ENCODE data around the gene ABCD3. TPM values are rescaled to one million over a fixed set of nuclear protein-coding genes. Genes with fewer than 3 reads are reported as not detected.
A peak's percentile ranks its signal among the peaks of the same experiment; 100 is the strongest.

ABCD3 gene
- 6.5 and 8.7 TPM in 2 replicates for polyA plus RNA-seq (2012; rRNA removed)
- 11.1 and 12.5 TPM in 2 replicates for polyA plus RNA-seq (2012; cell fraction: cytosol; rRNA removed)
- 5.2 and 14.4 TPM in 2 replicates for polyA plus RNA-seq (2012; cell fraction: nucleus; rRNA removed)

- CTCF ChIA-PET = interaction anchor here (1.3 to 2.1 kb wide), 3 partner anchors 23 to 387 kb away, joined by 3 to 11 read pairs (median 3); no protein-coding TSS in a partner anchor
- Histone ChIP-seq H3K4me1 (ENCODE audit: control insufficient read depth in 1 of 2, insufficient read depth in 2 of 2, low read depth in 1 of 2, low read length in 1 of 2) (peaks cover 22 to 24% of the 10 kb centered on the region in 2 experiments), H3K79me2 (ENCODE audit: insufficient read depth) (peaks cover 42% of the 10 kb centered on the region), H3F3A (replicated peaks; ENCODE audit: insufficient read depth) (peaks cover 12% of the 10 kb centered on the region), H3K9me3 (no peaks in the 10 kb centered on the region), H3K4me2 (peak within 1 kb of the TSS; percentile 80), H3K27ac (ENCODE audit: low read depth in 2 of 2, low read length in 1 of 2) (peak within 1 kb of the TSS; percentile 85 to 98), H2AFZ (ENCODE audit: low read depth) (peak within 1 kb of the TSS; percentile 95), H3K9ac (peak within 1 kb of the TSS; percentile 80), H4K20me1 (ENCODE audit: insufficient read depth) (peaks cover 14% of the 10 kb centered on the region), H3K4me3 (ENCODE audit: low read depth in 2 of 2, low read length in 1 of 2) (peak within 1 kb of the TSS; percentile 78 to 96), H3K36me3 (replicated peaks in 1 of 2; ENCODE audit: control insufficient read depth in 1 of 2, insufficient read depth in 2 of 2, low read length in 1 of 2) (no peaks in the 10 kb centered on the region), H3K9me2 (no peaks in the 10 kb centered on the region), H3K27me3 (ENCODE audit: insufficient read depth) (no peaks in the 10 kb centered on the region)
- DNase-seq = peak; percentile 96
- POLR2A ChIA-PET = interaction anchor here (0.6 to 1.9 kb wide), 4 partner anchors 14 to 871 kb away, joined by 3 to 5 read pairs (median 4); no protein-coding TSS in a partner anchor
- under 1% methylated on average over 20 of the region's 84 CpGs for WGBS (ENCODE audit: low lambda C conversion rate)
- TF ChIP-seq IRF3 (IDR thresholded peaks at IDR 0.05; ENCODE audit: low read depth, low read length) = no peak
- no peak for TF ChIP-seq FOSL2 (IDR thresholded peaks at IDR 0.05; ENCODE audit: borderline replicate concordance, low read depth)
- TF ChIP-seq JUND (IDR thresholded peaks at IDR 0.05) = no peak
- no peak for TF ChIP-seq USF2 (IDR thresholded peaks at IDR 0.05; ENCODE audit: borderline replicate concordance, low read depth, low read length)
- TF ChIP-seq TCF12 (IDR thresholded peaks at IDR 0.05) = no peak
- peak; percentile 84 for TF ChIP-seq NRF1 (IDR thresholded peaks at IDR 0.05; ENCODE audit: low read depth, low read length)
- TF ChIP-seq TEAD4 (IDR thresholded peaks at IDR 0.05; ENCODE audit: borderline replicate concordance, insufficient read depth) = no peak
- TF ChIP-seq MXI1 (IDR thresholded peaks at IDR 0.05; ENCODE audit: low read depth, low read length) = no peak; the same call in 1 of the 2 replicates
- 0 out of 2 replicates have a peak, but pooled peaks have one; percentile 13 for TF ChIP-seq FOXJ3 (CRISPR knock-in tag; IDR thresholded peaks at IDR 0.05)
- TF ChIP-seq NFIC (IDR thresholded peaks at IDR 0.05; ENCODE audit: borderline replicate concordance) = no peak
- peak; percentile 6; the same call in 1 of the 2 replicates for TF ChIP-seq REST (IDR thresholded peaks at IDR 0.05; ENCODE audit: low read depth, low read length)
- TF ChIP-seq POLR2AphosphoS5 (IDR thresholded peaks at IDR 0.05; ENCODE audit: low read depth, low read length) = peak; percentile 82
- TF ChIP-seq MAX (IDR thresholded peaks at IDR 0.05; ENCODE audit: low read depth) = peak; percentile 72
- peak; percentile 45; the same call in 1 of the 2 replicates for TF ChIP-seq SIN3A (IDR thresholded peaks at IDR 0.05; ENCODE audit: borderline replicate concordance, low read depth, low read length)
- TF ChIP-seq CTCF (IDR thresholded peaks at IDR 0.05) = no peak
- no peak for TF ChIP-seq FOXM1 (IDR thresholded peaks at IDR 0.05; ENCODE audit: low read depth)
- TF ChIP-seq RCOR1 (IDR thresholded peaks at IDR 0.05; ENCODE audit: low read length) = 0 out of 2 replicates have a peak, but pooled peaks have one; percentile 23
- TF ChIP-seq RXRA (IDR thresholded peaks at IDR 0.05; ENCODE audit: borderline replicate concordance, low read depth) = no peak
- TF ChIP-seq EP300 (IDR thresholded peaks at IDR 0.05; ENCODE audit: borderline replicate concordance in 1 of 2, low read depth in 1 of 2, low read length in 1 of 2) = no peak
- no peak for TF ChIP-seq GABPA (IDR thresholded peaks at IDR 0.05; ENCODE audit: low read depth)
- no peak for TF ChIP-seq MEF2A (IDR thresholded peaks at IDR 0.05; ENCODE audit: borderline replicate concordance, low read depth)
- TF ChIP-seq ZBTB33 (IDR thresholded peaks at IDR 0.05; ENCODE audit: borderline replicate concordance, low read depth) = no peak
These were observed at the start of gene ABCD3 for GRCh38 chr1:94417978-94418663. TSS of gene ABCD3 (plus strand) at chr1:94418389. CDS start at chr1:94418479, 90 bp downstream.
